ENCODE measurements around the gene TUBA4A.

Gene TUBA4A

DNA sequence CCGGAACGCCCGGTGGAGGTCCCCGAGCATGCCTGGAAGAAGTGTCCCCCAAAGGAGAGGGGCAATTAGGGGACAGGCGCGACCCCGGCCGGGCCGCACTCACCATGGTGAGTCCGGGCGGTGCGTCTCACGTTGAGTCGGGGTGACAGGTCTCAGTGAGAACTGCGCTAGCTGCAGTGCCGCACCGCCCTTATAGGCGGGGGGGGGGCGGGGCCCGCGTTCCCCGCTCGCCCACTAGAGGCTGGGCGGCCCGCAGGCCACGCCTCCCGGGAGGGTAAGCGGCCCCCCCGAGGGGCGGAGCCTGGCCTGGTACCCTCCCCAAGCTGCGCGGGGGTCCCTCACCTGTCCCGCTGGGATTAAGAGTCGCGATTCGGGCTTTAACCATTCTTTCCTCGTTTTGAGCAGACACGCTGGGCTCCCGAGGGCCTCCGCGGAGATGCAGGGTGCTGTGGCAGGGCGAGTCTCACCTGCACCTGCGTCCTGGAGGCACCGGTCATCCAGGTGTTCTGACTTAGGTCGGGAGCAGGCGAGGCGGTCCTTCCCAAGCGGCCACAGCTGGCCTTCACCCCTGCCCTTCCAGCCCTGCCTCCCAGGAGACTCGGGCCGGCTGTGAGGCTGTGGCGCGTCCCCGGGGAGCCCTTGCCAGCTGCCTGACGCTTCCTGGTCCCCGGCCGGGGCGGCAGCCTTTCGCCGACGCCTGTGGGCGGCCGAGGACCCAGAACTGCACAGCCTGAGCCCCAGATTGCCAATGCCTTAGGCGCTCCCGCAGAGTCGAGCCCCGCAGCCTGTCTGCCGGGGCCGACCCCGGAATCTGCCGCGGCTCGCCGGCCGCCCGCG is at the start of gene TUBA4A:
TSS of gene TUBA4A (minus strand) at position 166 of the 837 bp plus-strand sequence. CDS start at position 106, 60 bp downstream.
- peak; percentile 46 to 70 for DNase-seq (ENCODE audit: low read depth in 2 of 2)
- TF ChIP-seq CTCF (IDR thresholded peaks at IDR 0.05; ENCODE audit: low read depth, low read length) = no peak
- H3K4me3 ChIP-seq (replicated peaks in 1 of 2; ENCODE audit: low read depth in 2 of 2, low read length in 2 of 2) = peak within 1 kb of the TSS; percentile 62 to 76

DNA sequence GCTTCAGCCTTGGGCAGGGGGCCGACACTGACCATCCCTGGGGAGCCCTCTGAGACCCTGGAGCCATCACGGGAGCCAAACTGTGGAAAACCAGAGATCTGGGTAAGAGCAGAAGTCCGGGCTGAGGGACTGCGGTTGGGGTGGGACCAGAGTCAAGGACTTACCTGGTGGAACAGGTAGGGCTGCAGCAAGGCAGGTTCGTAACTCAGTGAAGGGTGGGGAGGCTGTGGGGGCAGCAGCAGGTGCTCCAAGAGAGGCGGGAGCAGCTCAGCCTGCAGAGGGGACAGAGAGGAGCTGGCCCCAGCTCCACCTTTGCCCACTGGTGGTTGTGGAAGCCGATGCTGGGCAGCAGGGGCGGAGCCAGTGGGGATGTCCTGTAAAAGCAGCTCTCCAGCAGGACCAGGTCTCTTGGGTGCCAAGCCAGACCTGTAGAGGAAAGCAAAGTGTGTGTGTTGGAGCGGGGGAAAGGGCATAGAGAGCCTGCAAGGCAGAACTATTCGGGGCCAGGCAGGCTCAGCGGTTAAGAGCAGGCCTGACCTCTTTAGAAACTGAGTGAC is 48.8 kb upstream of the TUBA4A start:
- no peak for TF ChIP-seq CTCF (IDR thresholded peaks at IDR 0.05; ENCODE audit: low read depth, low read length)
- no peak for DNase-seq (ENCODE audit: low read depth in 2 of 2)
- no peak overlapping the region for H3K4me3 ChIP-seq (replicated peaks in 1 of 2; ENCODE audit: low read depth in 2 of 2, low read length in 2 of 2)

DNA sequence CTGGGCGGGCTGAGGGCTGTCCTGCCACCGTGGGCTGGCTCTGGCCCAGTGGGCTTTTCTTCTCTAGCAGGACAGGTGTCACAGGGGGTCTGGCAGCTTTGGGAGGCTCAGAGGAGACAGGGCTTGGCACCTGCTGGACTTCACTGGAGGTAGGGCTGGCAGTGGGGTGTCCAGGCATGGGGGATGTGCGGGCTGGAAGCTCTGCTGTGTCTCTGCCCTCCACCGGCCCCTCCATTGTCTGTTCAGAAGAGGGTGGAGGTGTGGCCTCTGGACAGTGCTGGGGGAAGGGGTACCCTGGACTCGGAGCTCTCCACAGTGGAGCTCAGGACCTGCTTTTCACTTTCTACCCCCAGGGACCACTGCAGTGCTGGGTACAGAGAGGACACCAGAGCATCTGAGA is 46.3 kb upstream of the TUBA4A start:
- DNase-seq (ENCODE audit: low read depth in 2 of 2) = no peak
- no peak overlapping the region for H3K4me3 ChIP-seq (replicated peaks in 1 of 2; ENCODE audit: low read depth in 2 of 2, low read length in 2 of 2)
- no peak for TF ChIP-seq CTCF (IDR thresholded peaks at IDR 0.05; ENCODE audit: low read depth, low read length)

DNA sequence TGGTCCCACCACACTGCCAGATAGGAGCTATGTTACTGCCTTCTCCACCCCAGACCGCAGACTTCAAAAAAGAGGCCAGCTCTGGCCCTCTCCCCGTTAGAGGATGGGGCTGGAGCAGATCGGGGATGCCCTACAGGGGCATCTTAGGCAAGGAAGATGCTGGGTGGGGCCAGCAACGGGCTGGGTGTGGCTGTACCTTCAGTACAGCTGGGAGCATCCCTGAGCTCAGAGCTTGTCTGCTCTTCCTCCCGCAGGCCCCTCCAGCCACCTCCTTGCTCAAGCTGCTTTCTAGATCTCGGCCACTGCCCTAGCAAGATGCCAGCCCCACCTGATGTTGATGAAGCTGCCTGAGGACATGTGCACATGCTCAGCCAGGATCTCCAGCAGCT is 45.6 kb upstream of the TUBA4A start:
- no peak for DNase-seq (ENCODE audit: low read depth in 2 of 2)
- no peak for TF ChIP-seq CTCF (IDR thresholded peaks at IDR 0.05; ENCODE audit: low read depth, low read length)
- no peak overlapping the region for H3K4me3 ChIP-seq (replicated peaks in 1 of 2; ENCODE audit: low read depth in 2 of 2, low read length in 2 of 2)

DNA sequence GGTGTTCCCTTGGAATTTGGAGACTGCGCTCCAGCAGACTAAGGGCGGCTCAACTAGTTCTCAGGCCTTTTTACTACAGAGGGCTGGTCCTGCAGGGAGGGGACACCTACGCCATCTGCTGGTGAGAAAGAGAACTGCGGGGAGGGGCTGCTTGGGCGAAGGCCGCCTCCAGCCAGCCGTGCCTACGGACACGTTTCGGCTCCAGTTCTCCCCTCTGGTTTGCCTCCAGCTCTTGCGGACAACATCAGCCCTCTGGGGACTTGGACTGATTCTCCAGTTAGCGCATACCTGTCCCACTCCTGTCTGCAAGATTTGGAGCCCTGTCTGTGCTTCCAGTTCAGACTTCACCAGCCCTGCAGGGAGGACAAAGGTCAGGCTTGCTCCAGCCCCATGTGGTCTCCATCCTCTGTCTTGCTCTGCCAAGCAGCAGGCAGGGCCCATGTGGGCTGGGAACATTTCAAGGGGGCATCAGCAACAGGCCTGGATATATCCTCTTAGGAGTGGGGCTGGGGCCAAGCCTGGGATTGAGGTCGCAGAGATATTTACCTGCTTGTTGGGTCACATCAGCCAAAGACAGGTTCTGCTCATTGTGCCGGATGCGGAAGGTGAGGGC is 45.1 kb upstream of the TUBA4A start:
- no peak overlapping the region for H3K4me3 ChIP-seq (replicated peaks in 1 of 2; ENCODE audit: low read depth in 2 of 2, low read length in 2 of 2)
- peak; percentile 84 to 86 for DNase-seq (ENCODE audit: low read depth in 2 of 2)
- TF ChIP-seq CTCF (IDR thresholded peaks at IDR 0.05; ENCODE audit: low read depth, low read length) = peak; percentile 99

- no peak for DNase-seq (ENCODE audit: low read depth in 2 of 2)
- peak; percentile 44 for TF ChIP-seq CTCF (IDR thresholded peaks at IDR 0.05; ENCODE audit: low read depth, low read length)
These were observed 44.2 kb upstream of the TUBA4A start for GRCh38 chr2:219297766-219298456.

More at GRCh38 chr2:219297766-219298456, 44.2 kb upstream of the TUBA4A start:
- no peak overlapping the region for H3K4me3 ChIP-seq (replicated peaks in 1 of 2; ENCODE audit: low read depth in 2 of 2, low read length in 2 of 2)

Data from cardiac fibroblast (primary cell).